22Rv1 (cell line): ENCODE data around the gene GPR61.

ENCODE experiments used
- ZFX ChIP-seq: fragments of 450-650 bp; IDR thresholded peaks from 2 replicates; pipeline ENCODE4 v1.6.1; 2017; ENCODE audit warnings: antibody characterized with exemption, borderline replicate concordance
- TF ChIP-seq, protein P1 (sequence below): fragments of 450-650 bp; IDR thresholded peaks from 2 replicates; pipeline ENCODE4 v1.5.1; 2017; ENCODE audit warnings: mild to moderate bottlenecking

GRCh38 chr1:109531826-109532364 is 7.8 kb upstream of the GPR61 start:
- TF ChIP-seq, protein P1, sequence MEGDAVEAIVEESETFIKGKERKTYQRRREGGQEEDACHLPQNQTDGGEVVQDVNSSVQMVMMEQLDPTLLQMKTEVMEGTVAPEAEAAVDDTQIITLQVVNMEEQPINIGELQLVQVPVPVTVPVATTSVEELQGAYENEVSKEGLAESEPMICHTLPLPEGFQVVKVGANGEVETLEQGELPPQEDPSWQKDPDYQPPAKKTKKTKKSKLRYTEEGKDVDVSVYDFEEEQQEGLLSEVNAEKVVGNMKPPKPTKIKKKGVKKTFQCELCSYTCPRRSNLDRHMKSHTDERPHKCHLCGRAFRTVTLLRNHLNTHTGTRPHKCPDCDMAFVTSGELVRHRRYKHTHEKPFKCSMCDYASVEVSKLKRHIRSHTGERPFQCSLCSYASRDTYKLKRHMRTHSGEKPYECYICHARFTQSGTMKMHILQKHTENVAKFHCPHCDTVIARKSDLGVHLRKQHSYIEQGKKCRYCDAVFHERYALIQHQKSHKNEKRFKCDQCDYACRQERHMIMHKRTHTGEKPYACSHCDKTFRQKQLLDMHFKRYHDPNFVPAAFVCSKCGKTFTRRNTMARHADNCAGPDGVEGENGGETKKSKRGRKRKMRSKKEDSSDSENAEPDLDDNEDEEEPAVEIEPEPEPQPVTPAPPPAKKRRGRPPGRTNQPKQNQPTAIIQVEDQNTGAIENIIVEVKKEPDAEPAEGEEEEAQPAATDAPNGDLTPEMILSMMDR = no peak
- no peak for TF ChIP-seq ZFX
